ENCODE measurements around the gene CALN1. TPM values are rescaled to one million over a fixed set of nuclear protein-coding genes. Genes with fewer than 3 reads are reported as not detected.

CALN1 gene
- total RNA-seq, 1 donor from 2014 or later: not detected

DNA sequence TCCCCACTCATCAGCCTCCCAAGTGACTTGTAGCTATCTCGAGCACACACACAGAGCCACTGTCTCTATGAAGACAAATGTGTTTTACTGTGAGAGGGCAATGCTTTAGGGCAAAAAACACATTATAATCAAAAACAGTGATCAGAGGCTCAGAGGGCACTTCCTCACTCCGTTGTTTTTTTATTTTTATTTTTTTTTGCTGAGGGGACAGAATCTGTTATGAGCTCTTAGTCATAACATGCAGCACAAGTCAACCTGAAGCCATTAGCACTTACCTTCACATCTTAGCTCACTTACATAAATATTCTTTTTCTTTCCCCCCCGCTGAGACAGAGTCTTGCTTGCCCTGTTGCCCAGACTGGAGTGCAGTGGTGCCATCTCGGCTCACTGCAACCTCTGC is 157.7 kb downstream of the CALN1 start:
- Histone ChIP-seq H3K79me2 (ENCODE audit: insufficient read depth, low read length) (no peaks in the 10 kb centered on the region), H2AFZ (ENCODE audit: low read depth, low read length) (no peak overlapping the region), H3K27ac (ENCODE audit: low read depth, low read length) (no peak overlapping the region), H3K36me3 (ENCODE audit: insufficient read depth, low read length) (no peaks in the 10 kb centered on the region), H3K27me3 (ENCODE audit: insufficient read depth, low read length) (no peaks in the 10 kb centered on the region), H3K9ac (ENCODE audit: low read length) (no peak overlapping the region), H3K4me2 (ENCODE audit: low read length) (no peak overlapping the region), H3K4me1 (ENCODE audit: insufficient read depth, low read length) (no peaks in the 10 kb centered on the region), H3K9me3 (ENCODE audit: insufficient read depth, low read depth, low read length) (no peaks in the 10 kb centered on the region), H3K4me3 (ENCODE audit: insufficient read depth, low read depth, low read length) (no peak overlapping the region), H4K20me1 (ENCODE audit: insufficient read depth, low read length) (no peaks in the 10 kb centered on the region)
- no peak overlapping the region for H3K4me3 Mint-ChIP-seq (ENCODE audit: unreplicated experiment)
- H3K36me3 Mint-ChIP-seq (ENCODE audit: low read depth, unreplicated experiment): no peaks in the 10 kb centered on the region
- no peaks in the 10 kb centered on the region for H3K4me1 Mint-ChIP-seq (ENCODE audit: low read depth, unreplicated experiment)
- H3K27ac Mint-ChIP-seq (ENCODE audit: unreplicated experiment): no peak overlapping the region
- FAIRE-seq: no peak
- DNase-seq (ENCODE audit: low read depth): no peak
- peaks cover 11% of the 10 kb centered on the region for H3K9me3 Mint-ChIP-seq (ENCODE audit: unreplicated experiment)
- H3K27me3 Mint-ChIP-seq (ENCODE audit: low read depth, unreplicated experiment): no peaks in the 10 kb centered on the region
- no peak for TF ChIP-seq EZH2 (IDR thresholded peaks at IDR 0.05; ENCODE audit: insufficient read depth, low read length)
- TF ChIP-seq CTCF (IDR thresholded peaks at IDR 0.05; ENCODE audit: insufficient read depth, low read depth, low read length): no peak

- Mint-ChIP-seq H3K4me3 (ENCODE audit: unreplicated experiment) (no peak overlapping the region), H3K4me1 (ENCODE audit: low read depth, unreplicated experiment) (no peaks in the 10 kb centered on the region), H3K36me3 (ENCODE audit: low read depth, unreplicated experiment) (no peaks in the 10 kb centered on the region), H3K27ac (ENCODE audit: unreplicated experiment) (no peak overlapping the region), H3K9me3 (ENCODE audit: unreplicated experiment) (peaks cover 9% of the 10 kb centered on the region), H3K27me3 (ENCODE audit: low read depth, unreplicated experiment) (no peaks in the 10 kb centered on the region)
- Histone ChIP-seq H3K27me3 (ENCODE audit: insufficient read depth, low read length) (no peaks in the 10 kb centered on the region), H3K79me2 (ENCODE audit: insufficient read depth, low read length) (no peaks in the 10 kb centered on the region), H4K20me1 (ENCODE audit: insufficient read depth, low read length) (no peaks in the 10 kb centered on the region), H2AFZ (ENCODE audit: low read depth, low read length) (no peak overlapping the region), H3K4me2 (ENCODE audit: low read length) (no peak overlapping the region), H3K9me3 (ENCODE audit: insufficient read depth, low read depth, low read length) (peaks cover 9% of the 10 kb centered on the region), H3K4me3 (ENCODE audit: insufficient read depth, low read depth, low read length) (no peak overlapping the region), H3K4me1 (ENCODE audit: insufficient read depth, low read length) (no peaks in the 10 kb centered on the region), H3K9ac (ENCODE audit: low read length) (no peak overlapping the region), H3K27ac (ENCODE audit: low read depth, low read length) (no peak overlapping the region), H3K36me3 (ENCODE audit: insufficient read depth, low read length) (no peaks in the 10 kb centered on the region)
- TF ChIP-seq CTCF (IDR thresholded peaks at IDR 0.05; ENCODE audit: insufficient read depth, low read depth, low read length) (no peak), EZH2 (IDR thresholded peaks at IDR 0.05; ENCODE audit: insufficient read depth, low read length) (no peak)
- no peak for FAIRE-seq
- DNase-seq (ENCODE audit: low read depth): no peak
Observed at GRCh38 chr7:72249106-72249505, 163.0 kb downstream of the CALN1 start.

- H3K27me3 ChIP-seq (ENCODE audit: insufficient read depth, low read length): no peaks in the 10 kb centered on the region
- no peak for DNase-seq (ENCODE audit: low read depth)
- no peak overlapping the region for H3K4me3 ChIP-seq (ENCODE audit: insufficient read depth, low read depth, low read length)
- H3K27ac Mint-ChIP-seq (ENCODE audit: unreplicated experiment): no peak overlapping the region
- peaks cover 14% of the 10 kb centered on the region for H3K9me3 ChIP-seq (ENCODE audit: insufficient read depth, low read depth, low read length)
- H3K36me3 Mint-ChIP-seq (ENCODE audit: low read depth, unreplicated experiment): no peaks in the 10 kb centered on the region
- peaks cover 2% of the 10 kb centered on the region for H3K27me3 Mint-ChIP-seq (ENCODE audit: low read depth, unreplicated experiment)
- H3K9me3 Mint-ChIP-seq (ENCODE audit: unreplicated experiment): peaks cover 4% of the 10 kb centered on the region
- H3K27ac ChIP-seq (ENCODE audit: low read depth, low read length): no peak overlapping the region
- no peak for TF ChIP-seq CTCF (IDR thresholded peaks at IDR 0.05; ENCODE audit: insufficient read depth, low read depth, low read length)
- TF ChIP-seq EZH2 (IDR thresholded peaks at IDR 0.05; ENCODE audit: insufficient read depth, low read length): no peak
- no peaks in the 10 kb centered on the region for H3K4me1 ChIP-seq (ENCODE audit: insufficient read depth, low read length)
- H3K9ac ChIP-seq (ENCODE audit: low read length): no peak overlapping the region
- H2AFZ ChIP-seq (ENCODE audit: low read depth, low read length): no peak overlapping the region
- H4K20me1 ChIP-seq (ENCODE audit: insufficient read depth, low read length): no peaks in the 10 kb centered on the region
- no peak overlapping the region for H3K4me3 Mint-ChIP-seq (ENCODE audit: unreplicated experiment)
- H3K4me1 Mint-ChIP-seq (ENCODE audit: low read depth, unreplicated experiment): no peaks in the 10 kb centered on the region
- no peaks in the 10 kb centered on the region for H3K36me3 ChIP-seq (ENCODE audit: insufficient read depth, low read length)
- H3K4me2 ChIP-seq (ENCODE audit: low read length): no peak overlapping the region
- H3K79me2 ChIP-seq (ENCODE audit: insufficient read depth, low read length): no peaks in the 10 kb centered on the region
- FAIRE-seq: no peak
Observed at GRCh38 chr7:72244826-72245398, 167.2 kb downstream of the CALN1 start.

All from astrocyte (in vitro differentiated cells and primary cell).